ENCODE data around the gene CDRT15L2.
"Not testable (repeated sequence)": the region's sequence is repeated elsewhere in the genome, so short reads cannot be mapped to it uniquely, and the experiment has no call there.

The CDRT15L2 gene

GRCh38 chr17:20565245-20565644 is 14.3 kb upstream of the CDRT15L2 start:
- not testable (repeated sequence) for H3K27ac Mint-ChIP-seq; H3K27me3 Mint-ChIP-seq; H3K4me3 Mint-ChIP-seq; H3K4me1 Mint-ChIP-seq (ENCODE audit: low read depth); H3K36me3 Mint-ChIP-seq; H3K9me3 Mint-ChIP-seq (ENCODE audit: low read depth)

GRCh38 chr17:20565711-20566110 is 13.8 kb upstream of the CDRT15L2 start:
- H3K9me3 Mint-ChIP-seq (ENCODE audit: low read depth): no peaks in the 10 kb centered on the region
- H3K4me1 Mint-ChIP-seq (ENCODE audit: low read depth): no peaks in the 10 kb centered on the region
- H3K27ac Mint-ChIP-seq: no peak overlapping the region
- H3K36me3 Mint-ChIP-seq: no peaks in the 10 kb centered on the region
- no peak overlapping the region for H3K4me3 Mint-ChIP-seq
- no peaks in the 10 kb centered on the region for H3K27me3 Mint-ChIP-seq

- not testable (repeated sequence) for H3K36me3 Mint-ChIP-seq; H3K4me3 Mint-ChIP-seq; H3K4me1 Mint-ChIP-seq (ENCODE audit: low read depth); H3K27me3 Mint-ChIP-seq; H3K9me3 Mint-ChIP-seq (ENCODE audit: low read depth); H3K27ac Mint-ChIP-seq
Measured at GRCh38 chr17:20566736-20567135, 12.8 kb upstream of the CDRT15L2 start.

- H3K4me3 Mint-ChIP-seq; H3K27ac Mint-ChIP-seq; H3K9me3 Mint-ChIP-seq (ENCODE audit: low read depth); H3K4me1 Mint-ChIP-seq (ENCODE audit: low read depth); H3K27me3 Mint-ChIP-seq; H3K36me3 Mint-ChIP-seq: not testable (repeated sequence)
Measured at GRCh38 chr17:20567421-20567820, 12.1 kb upstream of the CDRT15L2 start.

- not testable (repeated sequence) for H3K4me1 Mint-ChIP-seq (ENCODE audit: low read depth); H3K27ac Mint-ChIP-seq; H3K4me3 Mint-ChIP-seq; H3K36me3 Mint-ChIP-seq; H3K27me3 Mint-ChIP-seq; H3K9me3 Mint-ChIP-seq (ENCODE audit: low read depth)
Measured at GRCh38 chr17:20568604-20569003, 10.9 kb upstream of the CDRT15L2 start.

- H3K36me3 Mint-ChIP-seq; H3K9me3 Mint-ChIP-seq (ENCODE audit: low read depth); H3K4me3 Mint-ChIP-seq; H3K27me3 Mint-ChIP-seq; H3K27ac Mint-ChIP-seq; H3K4me1 Mint-ChIP-seq (ENCODE audit: low read depth): not testable (repeated sequence)
Measured at GRCh38 chr17:20571653-20572052, 7.9 kb upstream of the CDRT15L2 start.

- H3K27ac Mint-ChIP-seq; H3K4me3 Mint-ChIP-seq; H3K27me3 Mint-ChIP-seq; H3K9me3 Mint-ChIP-seq (ENCODE audit: low read depth); H3K36me3 Mint-ChIP-seq; H3K4me1 Mint-ChIP-seq (ENCODE audit: low read depth): not testable (repeated sequence)
Measured at GRCh38 chr17:20573216-20573615, 6.3 kb upstream of the CDRT15L2 start.

GRCh38 chr17:20575071-20575470 is 4.5 kb upstream of the CDRT15L2 start:
- not testable (repeated sequence) for H3K4me1 Mint-ChIP-seq (ENCODE audit: low read depth); H3K9me3 Mint-ChIP-seq (ENCODE audit: low read depth); H3K36me3 Mint-ChIP-seq; H3K27me3 Mint-ChIP-seq; H3K4me3 Mint-ChIP-seq; H3K27ac Mint-ChIP-seq

GRCh38 chr17:20583891-20584577 is 4.5 kb downstream of the CDRT15L2 start:
- H3K27me3 Mint-ChIP-seq; H3K4me3 Mint-ChIP-seq; H3K36me3 Mint-ChIP-seq; H3K4me1 Mint-ChIP-seq (ENCODE audit: low read depth); H3K9me3 Mint-ChIP-seq (ENCODE audit: low read depth); H3K27ac Mint-ChIP-seq: not testable (repeated sequence)

GRCh38 chr17:20588744-20589453 is 9.4 kb downstream of the CDRT15L2 start:
- H3K27ac Mint-ChIP-seq; H3K27me3 Mint-ChIP-seq; H3K36me3 Mint-ChIP-seq; H3K9me3 Mint-ChIP-seq (ENCODE audit: low read depth); H3K4me1 Mint-ChIP-seq (ENCODE audit: low read depth); H3K4me3 Mint-ChIP-seq: not testable (repeated sequence)

GRCh38 chr17:20589454-20589810 is 9.9 kb downstream of the CDRT15L2 start:
- not testable (repeated sequence) for H3K4me1 Mint-ChIP-seq (ENCODE audit: low read depth); H3K4me3 Mint-ChIP-seq; H3K36me3 Mint-ChIP-seq; H3K9me3 Mint-ChIP-seq (ENCODE audit: low read depth); H3K27me3 Mint-ChIP-seq; H3K27ac Mint-ChIP-seq

- H3K36me3 Mint-ChIP-seq; H3K27ac Mint-ChIP-seq; H3K27me3 Mint-ChIP-seq; H3K4me1 Mint-ChIP-seq (ENCODE audit: low read depth); H3K9me3 Mint-ChIP-seq (ENCODE audit: low read depth); H3K4me3 Mint-ChIP-seq: not testable (repeated sequence)
Measured at GRCh38 chr17:20591040-20591439, 11.5 kb downstream of the CDRT15L2 start.

GRCh38 chr17:20605568-20605967 is 26.0 kb downstream of the CDRT15L2 start:
- H3K9me3 Mint-ChIP-seq (ENCODE audit: low read depth); H3K4me3 Mint-ChIP-seq; H3K27me3 Mint-ChIP-seq; H3K27ac Mint-ChIP-seq; H3K36me3 Mint-ChIP-seq; H3K4me1 Mint-ChIP-seq (ENCODE audit: low read depth): not testable (repeated sequence)

- H3K27ac Mint-ChIP-seq; H3K9me3 Mint-ChIP-seq (ENCODE audit: low read depth); H3K4me1 Mint-ChIP-seq (ENCODE audit: low read depth): not testable (repeated sequence)
Measured at GRCh38 chr17:20609490-20609889, 30.0 kb downstream of the CDRT15L2 start.

GRCh38 chr17:20611309-20611708 is 31.8 kb downstream of the CDRT15L2 start:
- H3K27ac Mint-ChIP-seq: no peak overlapping the region

More at GRCh38 chr17:20609490-20609889, 30.0 kb downstream of the CDRT15L2 start:
- not testable (repeated sequence) for H3K4me3 Mint-ChIP-seq, H3K36me3 Mint-ChIP-seq, H3K27me3 Mint-ChIP-seq

GRCh38 chr17:20612635-20613034 is 33.1 kb downstream of the CDRT15L2 start:
- no peak overlapping the region for H3K27ac Mint-ChIP-seq
- no peaks in the 10 kb centered on the region for H3K9me3 Mint-ChIP-seq (ENCODE audit: low read depth)
- H3K4me3 Mint-ChIP-seq: no peak overlapping the region
- H3K36me3 Mint-ChIP-seq: no peaks in the 10 kb centered on the region
- H3K27me3 Mint-ChIP-seq: no peaks in the 10 kb centered on the region
- no peaks in the 10 kb centered on the region for H3K4me1 Mint-ChIP-seq (ENCODE audit: low read depth)

More at GRCh38 chr17:20611309-20611708, 31.8 kb downstream of the CDRT15L2 start:
- Mint-ChIP-seq H3K4me3 (no peak overlapping the region), H3K36me3 (no peaks in the 10 kb centered on the region), H3K27me3 (no peaks in the 10 kb centered on the region), H3K9me3 (ENCODE audit: low read depth) (no peaks in the 10 kb centered on the region), H3K4me1 (ENCODE audit: low read depth) (no peaks in the 10 kb centered on the region)
